Endothelial cell of umbilical vein (primary cell): ENCODE measurements around the gene CPLX1. TPM values are rescaled to one million over a fixed set of nuclear protein-coding genes. Genes with fewer than 3 reads are reported as not detected.

Experiments
- BruUV-seq: library from RNA; stranded (reverse); fragments of 400-500 nt; replicated peaks from 2 replicates; lab custom pipeline; 2021; lab: Mats Ljungman, UMichigan
- CTCF ChIA-PET: fragments of 300-600, 350-600 bp; sonication (Branson Sonifier 250); formaldehyde crosslinking; loops from one replicate; lab custom pipeline; 2021; ENCODE audit warnings: antibody characterized with exemption, inconsistent platforms; lab: Charles Lee
- POLR2A ChIA-PET: fragments of 300-600, 350-600 bp; sonication (Branson Sonifier 250); formaldehyde crosslinking; loops from one replicate; lab custom pipeline; 2021; ENCODE audit warnings: antibody characterized with exemption, inconsistent platforms; lab: Charles Lee
- DNase-seq: peaks from one replicate; pipeline ENCODE4 v3.0.0-alpha.2; 2011; ENCODE audit warnings: low read depth, low spot score
- FAIRE-seq: peaks from 2 replicates; lab custom pipeline; 2011; peaks lifted over from hg19 to GRCh38; lab: Jason Lieb, UNC
- H2AFZ ChIP-seq: 2 replicates; pipeline ENCODE4 v1.6.0; 2012; ENCODE audit warnings: low read depth, low read length, control low read depth, inconsistent platforms
- H3K27ac ChIP-seq: 2 replicates; pipeline ENCODE4 v1.5.1; 2011; ENCODE audit warnings: low read depth, mild to moderate bottlenecking, control low read depth, low read length, moderate library complexity; ENCODE audit not compliant: insufficient read depth
- H3K27me3 ChIP-seq, 2 experiments: 2 replicates each; pipeline versions ENCODE4 v1.6.0 to v1.6.1; 2011; ENCODE audit warnings: low read length in 2 of 2, mixed read lengths in 1 of 2; ENCODE audit not compliant: control insufficient read depth in 2 of 2, insufficient read depth in 2 of 2
- H3K36me3 ChIP-seq, 2 experiments: 2 replicates in 1 of 2; 3 replicates in 1 of 2; pipeline ENCODE4 v1.5.1; 2011; ENCODE audit warnings: low read length in 2 of 2, mild to moderate bottlenecking in 1 of 2, moderate library complexity in 1 of 2; ENCODE audit not compliant: control insufficient read depth in 2 of 2, insufficient read depth in 2 of 2; ENCODE audit errors: extremely low read depth in 1 of 2
- H3K4me1 ChIP-seq: 3 replicates; pipeline ENCODE4 v1.5.1; 2011; ENCODE audit warnings: mild to moderate bottlenecking, low read length; ENCODE audit not compliant: control insufficient read depth, insufficient read depth; ENCODE audit errors: extremely low read depth
- H3K4me2 ChIP-seq: 2 replicates; pipeline ENCODE4 v1.6.1; 2011; ENCODE audit warnings: low read length, control low read depth, mixed read lengths; ENCODE audit not compliant: insufficient read depth
- H3K4me3 ChIP-seq, 3 experiments: fragments of 200-600 bp in 1 of 3; sonication (generic), shearing (Covaris generic) in 1 of 3; replicated peaks in 1 of 3; 2 replicates each; pipeline ENCODE4 v1.5.1; 2011 to 2016; ENCODE audit warnings: control low read depth in 3 of 3, low read length in 3 of 3, mild to moderate bottlenecking in 2 of 3, inconsistent platforms in 1 of 3, low read depth in 1 of 3, moderate library complexity in 1 of 3; ENCODE audit not compliant: insufficient read depth in 1 of 3
- H3K79me2 ChIP-seq: 2 replicates; pipeline ENCODE4 v1.6.0; 2012; ENCODE audit warnings: low read length, inconsistent platforms; ENCODE audit not compliant: control insufficient read depth, insufficient read depth
- H3K9ac ChIP-seq: replicated peaks from 2 replicates; pipeline ENCODE3; 2011; ENCODE audit warnings: low read length, control low read depth; ENCODE audit not compliant: insufficient read depth; ENCODE audit errors: extremely low read depth
- H3K9me1 ChIP-seq: replicated peaks from 3 replicates; pipeline ENCODE4 v1.6.0; 2011; ENCODE audit warnings: mild to moderate bottlenecking, low read length; ENCODE audit not compliant: control insufficient read depth, insufficient read depth; ENCODE audit errors: extremely low read depth
- H3K9me3 ChIP-seq: replicated peaks from 2 replicates; pipeline ENCODE4 v1.5.1; 2012; ENCODE audit warnings: low read length, inconsistent platforms; ENCODE audit not compliant: control insufficient read depth, insufficient read depth
- H4K20me1 ChIP-seq: replicated peaks from 2 replicates; pipeline ENCODE3; 2011; ENCODE audit warnings: mild to moderate bottlenecking, low read length; ENCODE audit not compliant: control insufficient read depth, insufficient read depth; ENCODE audit errors: extremely low read depth
- EZH2 ChIP-seq: IDR thresholded peaks from 2 replicates; pipeline ENCODE4 v1.6.1; 2012; ENCODE audit warnings: borderline replicate concordance, low read depth, mild to moderate bottlenecking, moderate library complexity, low read length, inconsistent platforms; ENCODE audit not compliant: severe bottlenecking
- FOS ChIP-seq: IDR thresholded peaks from 2 replicates; pipeline ENCODE4 v1.6.1; 2011; ENCODE audit warnings: mild to moderate bottlenecking, low read length, moderate library complexity, borderline replicate concordance; ENCODE audit not compliant: insufficient read depth
- MYC ChIP-seq: IDR thresholded peaks from one replicate; pipeline ENCODE4 v1.6.1; 2011; ENCODE audit warnings: mild to moderate bottlenecking, low read depth, low read length
- dilution Hi-C: fragments of 300-500 bp; cut with MboI; formaldehyde crosslinking; loops from one replicate; pipeline ENCODE4 v1.15.0; 2019; ENCODE audit warnings: low sequenced_read_pairs; ENCODE audit not compliant: extremely low pct_ligation_motif_present
- intact Hi-C: fragments of 100-400 bp; cut with micrococcal nuclease; formaldehyde crosslinking; loops from one replicate; pipeline ENCODE4 v1.10.0; 2022
- polyA plus RNA-seq, 4 experiments: library from polyadenylated mRNA; depleted of rRNA in 3 of 4; stranded (reverse) in 3 of 4; unstranded in 1 of 4; fragments of >200 nt; gene quantifications; 2 replicates each; pipeline versions ENCODE4 v1.2.1 to v1.2.3, GENCODE V29; 2011 to 2012; ENCODE audit warnings: missing spikeins in 1 of 4
- total RNA-seq: library from RNA; stranded (reverse); gene quantifications from 2 replicates; pipeline ENCODE4 v1.2.3, GENCODE V29; 2021

The CPLX1 gene
- total and polyA plus RNA-seq, 2 donors (not counting 3 experiments of a cell fraction or from before 2014, with no cell fraction given) = 1.0 to 1.8 TPM

- CTCF ChIA-PET = no interaction called here
- dilution Hi-C loops = no loop called here
- H3K79me2 ChIP-seq = no peaks in the 10 kb centered on the region
- no TSS peak for BruUV-seq
- H3K4me1 ChIP-seq = no peaks in the 10 kb centered on the region
- FAIRE-seq (no peak), DNase-seq (no peak)
- no peaks in the 10 kb centered on the region for H3K9me1 ChIP-seq
- H3K36me3 ChIP-seq = no peaks in the 10 kb centered on the region
- POLR2A ChIA-PET = no interaction called here
- H3K27me3 ChIP-seq = peaks cover 26 to 29% of the 10 kb centered on the region in 2 experiments
- no peaks in the 10 kb centered on the region for H3K9me3 ChIP-seq
- H3K27ac ChIP-seq = no peak overlapping the region
- intact Hi-C loops = loop anchor here (5.0 kb wide), 1 partner anchor 43 kb away; no protein-coding TSS in a partner anchor
- H3K4me2 ChIP-seq = no peak overlapping the region
- no peak overlapping the region for H2AFZ ChIP-seq
- TF ChIP-seq EZH2 (peak; percentile 72), MYC (no peak)
- H3K9ac ChIP-seq = no peak overlapping the region
- no peaks in the 10 kb centered on the region for H4K20me1 ChIP-seq
- peak overlapping the region in 1 of 3 experiments; percentile 23 for H3K4me3 ChIP-seq
Observed at GRCh38 chr4:825063-825970, 612 bp downstream of the CPLX1 start.

DNA sequence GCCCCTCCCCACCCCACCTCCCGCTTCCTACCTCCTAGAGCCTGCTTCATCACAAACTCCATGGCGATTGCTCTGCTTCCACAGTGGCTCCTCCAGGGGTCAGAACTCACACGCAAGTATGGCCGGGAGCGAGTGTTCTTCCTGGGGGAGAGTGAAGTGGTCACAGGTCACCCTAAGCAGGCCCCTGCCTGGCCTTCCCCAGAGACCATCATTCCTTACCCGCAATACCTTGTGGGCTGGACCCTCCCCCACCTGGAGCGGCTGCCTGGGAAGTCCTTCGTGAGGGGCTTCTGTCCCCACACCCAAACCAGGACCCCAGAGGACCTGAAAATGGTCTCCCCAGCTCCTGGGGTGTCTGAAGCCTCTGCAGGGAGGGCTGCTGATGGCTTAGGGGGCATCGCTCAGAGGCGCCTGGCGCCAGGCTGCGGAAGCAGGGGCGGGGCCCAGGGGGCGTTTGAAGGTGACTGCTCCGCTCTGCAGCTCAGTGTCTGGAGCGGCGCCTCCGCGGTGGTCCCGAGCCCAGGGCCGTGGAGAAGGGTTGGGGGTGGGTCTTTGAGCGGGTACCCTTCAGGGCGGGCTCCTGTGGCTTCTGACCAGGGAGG, 1.4 kb downstream of the CPLX1 start:
- Histone ChIP-seq H2AFZ (no peak overlapping the region), H3K4me1 (no peaks in the 10 kb centered on the region), H3K79me2 (no peaks in the 10 kb centered on the region), H4K20me1 (no peaks in the 10 kb centered on the region), H3K9me1 (no peaks in the 10 kb centered on the region), H3K36me3 (no peaks in the 10 kb centered on the region), H3K4me2 (no peak overlapping the region), H3K4me3 (no peak overlapping the region), H3K9ac (no peak overlapping the region), H3K27ac (no peak overlapping the region), H3K27me3 (peaks cover 26 to 29% of the 10 kb centered on the region in 2 experiments), H3K9me3 (no peaks in the 10 kb centered on the region)
- intact Hi-C loops (loop anchor here (5.0 kb wide), 1 partner anchor 42 kb away; no protein-coding TSS in a partner anchor), dilution Hi-C loops (no loop called here)
- ChIA-PET CTCF (no interaction called here), POLR2A (no interaction called here)
- no TSS peak for BruUV-seq
- DNase-seq (no peak), FAIRE-seq (no peak)
- TF ChIP-seq EZH2 (peak; percentile 10), FOS (no peak)
